ENCODE data around the gene SVOPL. TPM values are rescaled to one million over a fixed set of nuclear protein-coding genes. Genes with fewer than 3 reads are reported as not detected.

The SVOPL gene
- total RNA-seq, 1 experiment from 2014 or later: not detected

DNA sequence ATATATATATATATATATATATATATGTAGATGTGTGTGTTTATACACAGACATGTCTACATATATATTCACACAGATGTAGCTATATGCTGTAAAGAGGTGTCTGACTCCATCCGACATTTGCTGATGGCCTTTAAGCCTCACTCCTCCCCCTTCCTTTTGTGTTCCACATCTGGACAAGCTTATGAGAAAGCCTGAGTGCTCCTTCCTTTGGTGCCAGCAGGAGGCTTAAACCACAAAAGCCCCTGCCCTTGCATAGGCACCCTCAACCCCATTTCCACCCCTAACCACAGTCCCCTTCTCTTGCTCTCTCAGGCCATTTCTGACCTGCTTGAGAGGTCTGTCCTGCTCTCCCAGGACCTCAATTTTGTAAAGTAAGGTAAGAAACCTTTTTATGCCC lies 98.7 kb downstream of the SVOPL start:
- Histone ChIP-seq H3K27me3 (replicated peaks) (no peaks in the 10 kb centered on the region), H3K36me3 (no peaks in the 10 kb centered on the region), H3K9me3 (replicated peaks) (no peaks in the 10 kb centered on the region), H3K4me1 (replicated peaks) (no peaks in the 10 kb centered on the region), H3K4me3 (no peak overlapping the region), H3K27ac (no peak overlapping the region)
- DNase-seq (ENCODE audit: low read depth in 1 of 2, low spot score in 2 of 2): no peak

DNA sequence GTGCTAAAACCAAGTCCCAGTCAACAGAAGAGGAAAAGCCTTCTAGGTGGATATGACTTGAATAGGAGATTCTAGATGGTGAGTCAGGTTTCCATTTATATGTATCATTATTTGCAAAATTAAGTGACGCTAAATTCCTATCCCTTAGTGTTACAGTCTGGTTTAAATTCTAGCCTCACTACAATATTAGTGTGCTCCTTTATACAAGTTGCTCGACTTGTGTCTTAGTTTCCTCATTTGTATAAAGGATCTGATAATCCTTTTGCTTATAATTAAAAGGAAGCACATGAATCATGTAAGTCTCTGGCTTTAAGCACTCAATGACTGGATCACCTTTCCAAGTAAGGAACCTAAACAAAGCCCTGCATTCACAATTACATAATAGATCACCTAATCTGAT lies 105.7 kb downstream of the SVOPL start:
- H3K4me1 ChIP-seq (replicated peaks): no peaks in the 10 kb centered on the region
- H3K36me3 ChIP-seq: no peaks in the 10 kb centered on the region
- H3K27me3 ChIP-seq (replicated peaks): no peaks in the 10 kb centered on the region
- no peak for DNase-seq (ENCODE audit: low read depth in 1 of 2, low spot score in 2 of 2)
- no peak overlapping the region for H3K27ac ChIP-seq
- no peaks in the 10 kb centered on the region for H3K9me3 ChIP-seq (replicated peaks)
- H3K4me3 ChIP-seq: no peak overlapping the region

DNA sequence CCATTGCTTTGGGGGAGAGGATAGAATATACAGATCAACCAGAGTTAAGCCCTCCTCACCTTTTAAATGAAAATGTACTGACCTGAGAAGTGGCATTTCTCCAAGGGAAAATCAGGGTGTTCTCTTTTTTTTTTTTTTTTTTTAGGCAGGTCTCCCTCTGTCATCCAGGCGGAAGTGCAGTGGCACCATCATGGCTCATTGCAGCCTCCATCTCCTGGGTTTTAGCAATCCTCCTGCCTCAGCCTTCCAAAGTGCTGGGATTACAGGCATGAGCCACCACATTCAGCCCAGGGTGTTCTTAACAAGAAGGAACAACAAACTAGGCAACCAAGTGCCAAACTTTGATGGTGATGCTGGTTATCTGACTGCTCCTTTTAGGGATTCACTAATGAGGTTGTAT lies 111.0 kb downstream of the SVOPL start:
- no peaks in the 10 kb centered on the region for H3K9me3 ChIP-seq (replicated peaks)
- H3K27ac ChIP-seq: no peak overlapping the region
- no peaks in the 10 kb centered on the region for H3K4me1 ChIP-seq (replicated peaks)
- DNase-seq (ENCODE audit: low read depth in 1 of 2, low spot score in 2 of 2): no peak
- no peak overlapping the region for H3K4me3 ChIP-seq
- no peaks in the 10 kb centered on the region for H3K36me3 ChIP-seq
- H3K27me3 ChIP-seq (replicated peaks): no peaks in the 10 kb centered on the region

- no peak for DNase-seq (ENCODE audit: low read depth in 1 of 2, low spot score in 2 of 2)
- Histone ChIP-seq H3K4me3 (no peak overlapping the region), H3K36me3 (0 out of 2 replicates have a peak, but pooled peaks cover 4% of the 10 kb centered on the region), H3K27me3 (replicated peaks) (no peaks in the 10 kb centered on the region), H3K4me1 (replicated peaks) (no peaks in the 10 kb centered on the region), H3K27ac (no peak overlapping the region), H3K9me3 (replicated peaks) (no peaks in the 10 kb centered on the region)
Measured at GRCh38 chr7:138588986-138589385, 112.2 kb downstream of the SVOPL start.

DNA sequence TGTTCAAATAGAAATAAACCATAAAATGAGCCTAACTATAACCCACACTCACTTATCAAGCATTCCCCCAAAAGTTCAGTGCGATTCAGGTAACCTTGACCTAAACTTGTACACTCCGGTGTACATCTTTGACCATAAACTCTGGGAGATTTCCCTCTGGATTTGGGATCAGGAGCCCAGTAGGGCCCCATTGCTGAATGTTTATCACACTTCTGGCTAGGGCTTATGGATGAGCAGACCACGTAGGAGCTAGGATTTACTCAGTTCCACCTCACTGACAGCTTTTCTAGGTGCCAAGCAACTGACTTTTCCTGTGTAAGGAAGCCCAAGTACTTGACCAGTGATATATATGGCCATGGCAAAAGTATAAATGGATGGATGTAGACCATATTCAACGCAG lies 113.7 kb downstream of the SVOPL start:
- no peak overlapping the region for H3K4me3 ChIP-seq
- no peaks in the 10 kb centered on the region for H3K4me1 ChIP-seq (replicated peaks)
- H3K27ac ChIP-seq: no peak overlapping the region
- no peaks in the 10 kb centered on the region for H3K27me3 ChIP-seq (replicated peaks)
- H3K36me3 ChIP-seq: peaks cover 8% of the 10 kb centered on the region; the same call in 1 of the 2 replicates
- no peak for DNase-seq (ENCODE audit: low read depth in 1 of 2, low spot score in 2 of 2)
- H3K9me3 ChIP-seq (replicated peaks): no peaks in the 10 kb centered on the region

DNA sequence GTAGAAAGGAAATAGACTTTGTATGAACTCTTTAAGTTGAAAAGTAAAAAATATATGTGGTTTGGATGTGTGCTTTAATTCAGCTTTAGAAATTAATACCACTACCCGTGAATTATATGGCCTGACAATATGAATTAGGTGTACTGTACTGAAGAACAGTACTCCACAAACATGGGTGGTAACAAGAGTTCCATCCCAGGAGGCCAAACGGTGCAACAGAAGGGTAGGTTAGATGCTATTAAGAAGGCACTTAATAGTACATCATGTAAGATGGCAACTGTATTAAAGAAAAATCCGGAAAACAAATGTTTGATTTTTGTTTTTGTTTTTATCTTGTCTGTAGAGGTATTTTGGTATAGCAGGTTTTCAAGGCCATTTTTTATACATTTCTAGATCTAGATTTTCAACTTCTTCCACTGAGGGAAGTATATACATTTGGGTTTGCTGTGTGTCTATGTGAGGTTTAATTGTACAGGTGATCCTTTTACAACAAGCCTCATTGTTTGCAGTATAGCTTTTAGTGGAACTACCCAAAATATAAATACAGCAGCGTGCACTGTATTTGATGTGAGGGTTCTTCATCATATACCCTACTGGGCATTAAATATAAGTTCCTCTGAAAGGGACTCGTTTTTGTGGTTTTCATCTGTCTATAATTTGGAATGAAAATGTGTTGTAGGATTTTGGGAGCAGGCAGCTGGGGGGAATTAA lies 115.7 kb downstream of the SVOPL start:
- H3K27me3 ChIP-seq (replicated peaks): no peaks in the 10 kb centered on the region
- H3K27ac ChIP-seq: no peak overlapping the region

GRCh38 chr7:138584696-138585095 lies 116.5 kb downstream of the SVOPL start:
- Histone ChIP-seq H3K9me3 (replicated peaks) (no peaks in the 10 kb centered on the region), H3K4me1 (replicated peaks) (no peaks in the 10 kb centered on the region), H3K36me3 (peaks cover 25% of the 10 kb centered on the region), H3K27ac (no peak overlapping the region), H3K4me3 (no peak overlapping the region), H3K27me3 (replicated peaks) (no peaks in the 10 kb centered on the region)
- DNase-seq (ENCODE audit: low read depth in 1 of 2, low spot score in 2 of 2): no peak

More for the DNA sequence above, 115.7 kb downstream of the SVOPL start:
- no peak overlapping the region for H3K4me3 ChIP-seq
- H3K36me3 ChIP-seq: peaks cover 19% of the 10 kb centered on the region
- H3K9me3 ChIP-seq (replicated peaks): no peaks in the 10 kb centered on the region
- DNase-seq (ENCODE audit: low read depth in 1 of 2, low spot score in 2 of 2): no peak
- H3K4me1 ChIP-seq (replicated peaks): no peaks in the 10 kb centered on the region

GRCh38 chr7:138584283-138584682 lies 116.9 kb downstream of the SVOPL start:
- Histone ChIP-seq H3K9me3 (replicated peaks) (no peaks in the 10 kb centered on the region), H3K27me3 (replicated peaks) (no peaks in the 10 kb centered on the region)
- DNase-seq (ENCODE audit: low read depth in 1 of 2, low spot score in 2 of 2): no peak

DNA sequence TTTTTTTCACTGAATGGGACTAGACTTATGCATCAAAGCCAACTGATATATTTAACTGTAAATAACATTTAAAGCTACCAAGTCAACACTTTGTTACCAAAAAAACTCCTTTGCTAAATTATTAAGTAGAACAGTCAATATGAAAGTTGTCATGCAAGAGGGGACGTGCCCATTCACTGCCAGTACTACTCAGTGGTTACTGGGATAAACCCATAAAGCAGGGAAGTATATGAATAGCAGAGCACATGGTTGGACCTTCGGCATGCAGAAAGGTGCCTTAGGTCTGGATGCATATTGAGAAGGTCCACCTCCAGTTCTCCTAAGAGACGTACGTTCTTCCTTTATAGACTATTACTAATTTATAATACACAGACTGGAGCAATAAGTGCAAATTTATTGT lies 120.1 kb downstream of the SVOPL start:
- DNase-seq (ENCODE audit: low read depth in 1 of 2, low spot score in 2 of 2): no peak
- Histone ChIP-seq H3K4me3 (no peak overlapping the region), H3K27me3 (replicated peaks) (no peaks in the 10 kb centered on the region)

More at GRCh38 chr7:138584283-138584682, 116.9 kb downstream of the SVOPL start:
- H3K27ac ChIP-seq: no peak overlapping the region
- H3K4me1 ChIP-seq (replicated peaks): no peaks in the 10 kb centered on the region
- peaks cover 29% of the 10 kb centered on the region for H3K36me3 ChIP-seq
- H3K4me3 ChIP-seq: no peak overlapping the region

GRCh38 chr7:138579671-138580070 lies 121.5 kb downstream of the SVOPL start:
- peaks cover 37% of the 10 kb centered on the region for H3K36me3 ChIP-seq
- H3K9me3 ChIP-seq (replicated peaks): no peaks in the 10 kb centered on the region

More for the DNA sequence above, 120.1 kb downstream of the SVOPL start:
- Histone ChIP-seq H3K4me1 (replicated peaks) (no peaks in the 10 kb centered on the region), H3K36me3 (peaks cover 36% of the 10 kb centered on the region), H3K27ac (no peak overlapping the region), H3K9me3 (replicated peaks) (no peaks in the 10 kb centered on the region)

GRCh38 chr7:138579136-138579535 lies 122.0 kb downstream of the SVOPL start:
- no peaks in the 10 kb centered on the region for H3K27me3 ChIP-seq (replicated peaks)
- H3K4me1 ChIP-seq (replicated peaks): no peaks in the 10 kb centered on the region
- DNase-seq (ENCODE audit: low read depth in 1 of 2, low spot score in 2 of 2): no peak
- H3K4me3 ChIP-seq: no peak overlapping the region
- peaks cover 39% of the 10 kb centered on the region for H3K36me3 ChIP-seq
- no peak overlapping the region for H3K27ac ChIP-seq
- H3K9me3 ChIP-seq (replicated peaks): no peaks in the 10 kb centered on the region

More at GRCh38 chr7:138579671-138580070, 121.5 kb downstream of the SVOPL start:
- Histone ChIP-seq H3K27ac (no peak overlapping the region), H3K4me1 (replicated peaks) (no peaks in the 10 kb centered on the region), H3K27me3 (replicated peaks) (no peaks in the 10 kb centered on the region), H3K4me3 (no peak overlapping the region)
- DNase-seq (ENCODE audit: low read depth in 1 of 2, low spot score in 2 of 2): no peak

- DNase-seq (ENCODE audit: low read depth in 1 of 2, low spot score in 2 of 2): no peak
Measured at GRCh38 chr7:138575897-138576428, 125.2 kb downstream of the SVOPL start.

DNA sequence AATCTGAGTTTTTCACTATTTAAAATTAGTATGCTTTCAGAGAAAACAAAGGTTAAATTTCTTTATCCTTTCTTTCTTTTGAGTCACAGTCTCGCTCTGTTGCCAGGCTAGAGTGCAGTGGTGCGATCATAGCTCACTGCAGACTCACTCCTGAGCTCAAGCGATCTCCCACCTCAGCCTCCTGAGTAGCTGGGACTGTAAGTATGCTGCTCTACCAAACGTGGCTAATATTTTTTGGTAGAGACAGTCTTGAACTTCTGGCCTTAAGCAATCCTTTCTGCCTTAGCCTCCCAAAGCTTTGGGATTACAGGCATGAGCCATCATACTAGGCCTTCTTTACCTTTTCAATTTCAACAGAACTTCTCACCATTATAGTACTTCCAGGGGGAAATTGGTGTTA lies 127.4 kb downstream of the SVOPL start:
- H3K4me3 ChIP-seq: no peak overlapping the region
- peaks cover 44% of the 10 kb centered on the region for H3K36me3 ChIP-seq
- H3K4me1 ChIP-seq (replicated peaks): no peaks in the 10 kb centered on the region
- H3K27ac ChIP-seq: no peak overlapping the region
- H3K27me3 ChIP-seq (replicated peaks): no peaks in the 10 kb centered on the region
- no peak for DNase-seq (ENCODE audit: low read depth in 1 of 2, low spot score in 2 of 2)
- no peaks in the 10 kb centered on the region for H3K9me3 ChIP-seq (replicated peaks)

More at GRCh38 chr7:138575897-138576428, 125.2 kb downstream of the SVOPL start:
- H3K27me3 ChIP-seq (replicated peaks): no peaks in the 10 kb centered on the region
- no peaks in the 10 kb centered on the region for H3K9me3 ChIP-seq (replicated peaks)
- H3K4me3 ChIP-seq: no peak overlapping the region
- H3K36me3 ChIP-seq: peaks cover 51% of the 10 kb centered on the region
- no peaks in the 10 kb centered on the region for H3K4me1 ChIP-seq (replicated peaks)
- H3K27ac ChIP-seq: no peak overlapping the region

GRCh38 chr7:138570715-138571114 lies 130.4 kb downstream of the SVOPL start:
- Histone ChIP-seq H3K27ac (no peak overlapping the region), H3K4me1 (replicated peaks) (no peaks in the 10 kb centered on the region), H3K36me3 (peaks cover 58% of the 10 kb centered on the region), H3K27me3 (replicated peaks) (no peaks in the 10 kb centered on the region), H3K9me3 (replicated peaks) (peaks cover 2% of the 10 kb centered on the region; the same call in 1 of the 2 replicates), H3K4me3 (no peak overlapping the region)
- no peak for DNase-seq (ENCODE audit: low read depth in 1 of 2, low spot score in 2 of 2)

All from SJSA1 (cell line).